Tibial nerve (tissue), 3 donors: ENCODE results near the gene SELENOF.

Source experiments
- POLR2A ChIP-seq, 2 donors: fragments of 450-650 bp; IDR thresholded peaks; one replicate each; pipeline ENCODE4 v1.6.1; 2017; ENCODE audit warnings: antibody characterized with exemption in 2 of 2, mild to moderate bottlenecking in 2 of 2, moderate library complexity in 2 of 2
- TF ChIP-seq, protein P1 (sequence below), 5 experiments: fragments of 200-600 bp in 3 of 5; fragments of 450-650 bp in 2 of 5; sonication (generic) in 3 of 5; IDR thresholded peaks; one replicate each; pipeline ENCODE4 v1.5.1; 2016 to 2019; ENCODE audit warnings: antibody characterized with exemption in 5 of 5, mild to moderate bottlenecking in 3 of 5, moderate library complexity in 2 of 5

DNA sequence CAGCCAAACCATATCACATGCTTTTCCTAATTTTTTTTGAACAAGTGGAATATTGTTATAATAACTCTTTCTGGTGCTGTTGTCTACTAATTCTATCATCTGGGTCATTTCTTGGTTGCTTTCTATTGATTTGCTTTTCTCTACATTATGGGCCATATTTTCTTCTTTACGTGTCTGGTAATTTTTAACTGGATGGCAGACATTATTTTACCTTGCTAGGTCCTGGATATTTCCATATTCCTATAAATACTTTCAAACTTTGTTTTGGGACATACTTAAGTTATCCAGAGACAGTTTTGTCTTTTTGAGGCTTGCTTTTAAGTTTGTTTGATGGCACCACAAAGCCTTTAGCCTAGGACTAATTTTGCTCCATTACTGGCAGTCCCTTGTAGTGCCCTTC is 11.8 kb upstream of the SELENOF start:
- no peak for TF ChIP-seq POLR2A (IDR thresholded peaks at IDR 0.05)
- TF ChIP-seq, protein P1, sequence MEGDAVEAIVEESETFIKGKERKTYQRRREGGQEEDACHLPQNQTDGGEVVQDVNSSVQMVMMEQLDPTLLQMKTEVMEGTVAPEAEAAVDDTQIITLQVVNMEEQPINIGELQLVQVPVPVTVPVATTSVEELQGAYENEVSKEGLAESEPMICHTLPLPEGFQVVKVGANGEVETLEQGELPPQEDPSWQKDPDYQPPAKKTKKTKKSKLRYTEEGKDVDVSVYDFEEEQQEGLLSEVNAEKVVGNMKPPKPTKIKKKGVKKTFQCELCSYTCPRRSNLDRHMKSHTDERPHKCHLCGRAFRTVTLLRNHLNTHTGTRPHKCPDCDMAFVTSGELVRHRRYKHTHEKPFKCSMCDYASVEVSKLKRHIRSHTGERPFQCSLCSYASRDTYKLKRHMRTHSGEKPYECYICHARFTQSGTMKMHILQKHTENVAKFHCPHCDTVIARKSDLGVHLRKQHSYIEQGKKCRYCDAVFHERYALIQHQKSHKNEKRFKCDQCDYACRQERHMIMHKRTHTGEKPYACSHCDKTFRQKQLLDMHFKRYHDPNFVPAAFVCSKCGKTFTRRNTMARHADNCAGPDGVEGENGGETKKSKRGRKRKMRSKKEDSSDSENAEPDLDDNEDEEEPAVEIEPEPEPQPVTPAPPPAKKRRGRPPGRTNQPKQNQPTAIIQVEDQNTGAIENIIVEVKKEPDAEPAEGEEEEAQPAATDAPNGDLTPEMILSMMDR (IDR thresholded peaks at IDR 0.05) = no peak
